Measurements from ENCODE around the gene FBXL17. TPM values are rescaled to one million over a fixed set of nuclear protein-coding genes. Genes with fewer than 3 reads are reported as not detected.

The FBXL17 gene
- total RNA-seq, 3 donors from 2014 or later, result 22.6 to 31.3 (median 28.8) TPM

- Histone ChIP-seq H3K27ac (no peak overlapping the region), H3K36me3 (no peaks in the 10 kb centered on the region), H3K4me3 (no peak overlapping the region), H3K4me1 (no peaks in the 10 kb centered on the region), H3K27me3 (no peaks in the 10 kb centered on the region), H3K9me3 (no peaks in the 10 kb centered on the region)
- intact Hi-C loops (cut with DNase I; ENCODE audit: low total_unique reads), result no loop called here
- TF ChIP-seq POLR2A (IDR thresholded peaks at IDR 0.05), result no peak
- TF ChIP-seq POLR2AphosphoS5 (IDR thresholded peaks at IDR 0.05), result no peak
- no peak for TF ChIP-seq CTCF (IDR thresholded peaks at IDR 0.05)
- DNase-seq (ENCODE audit: low spot score in 2 of 2), result no peak
Observed at GRCh38 chr5:108255468-108255867, 126.4 kb downstream of the FBXL17 start.

- no peak overlapping the region for H3K4me3 ChIP-seq
- H3K9me3 ChIP-seq, result no peaks in the 10 kb centered on the region
- TF ChIP-seq CTCF (IDR thresholded peaks at IDR 0.05), result no peak
- TF ChIP-seq POLR2AphosphoS5 (IDR thresholded peaks at IDR 0.05), result no peak
- no peak for TF ChIP-seq POLR2A (IDR thresholded peaks at IDR 0.05)
- no peak for DNase-seq (ENCODE audit: low spot score in 2 of 2)
- no peaks in the 10 kb centered on the region for H3K27me3 ChIP-seq
- intact Hi-C loops (cut with DNase I; ENCODE audit: low total_unique reads), result no loop called here
- H3K4me1 ChIP-seq, result no peaks in the 10 kb centered on the region
- no peak overlapping the region for H3K27ac ChIP-seq
- H3K36me3 ChIP-seq, result no peaks in the 10 kb centered on the region
Observed at GRCh38 chr5:108251350-108251749, 130.5 kb downstream of the FBXL17 start.

- intact Hi-C loops (cut with DNase I; ENCODE audit: low total_unique reads), result no loop called here
- no peaks in the 10 kb centered on the region for H3K36me3 ChIP-seq
- no peak for DNase-seq (ENCODE audit: low spot score in 2 of 2)
- H3K27ac ChIP-seq, result no peak overlapping the region
- no peaks in the 10 kb centered on the region for H3K4me1 ChIP-seq
- no peak overlapping the region for H3K4me3 ChIP-seq
- TF ChIP-seq POLR2AphosphoS5 (IDR thresholded peaks at IDR 0.05) (no peak), CTCF (IDR thresholded peaks at IDR 0.05) (no peak), POLR2A (IDR thresholded peaks at IDR 0.05) (no peak)
- H3K27me3 ChIP-seq, result no peaks in the 10 kb centered on the region
- no peaks in the 10 kb centered on the region for H3K9me3 ChIP-seq
Observed at GRCh38 chr5:108249785-108250426, 132.0 kb downstream of the FBXL17 start.

- Histone ChIP-seq H3K4me1 (no peaks in the 10 kb centered on the region), H3K27ac (no peak overlapping the region), H3K9me3 (no peaks in the 10 kb centered on the region), H3K4me3 (no peak overlapping the region), H3K36me3 (no peaks in the 10 kb centered on the region), H3K27me3 (no peaks in the 10 kb centered on the region)
- TF ChIP-seq POLR2AphosphoS5 (IDR thresholded peaks at IDR 0.05) (no peak), CTCF (IDR thresholded peaks at IDR 0.05) (no peak), POLR2A (IDR thresholded peaks at IDR 0.05) (no peak)
- intact Hi-C loops (cut with DNase I; ENCODE audit: low total_unique reads), result no loop called here
- no peak for DNase-seq (ENCODE audit: low spot score in 2 of 2)
Observed at GRCh38 chr5:108249095-108249784, 132.7 kb downstream of the FBXL17 start.

Data from breast epithelium (tissue), 4 donors.